DMS53 treated with DMSO at 0.1 percent for 48 hours (cell line): ENCODE results near the gene PLS1.
A peak's percentile ranks its signal among the peaks of the same experiment; 100 is the strongest.
"Not testable (repeated sequence)": the region's sequence is repeated elsewhere in the genome, so short reads cannot be mapped to it uniquely, and the experiment has no call there.

Experiments used
- DNase-seq: peaks from one replicate; lab custom pipeline; 2025; ENCODE audit not compliant: unreplicated experiment; lab: John Stamatoyannopoulos, UW

Gene PLS1

DNA sequence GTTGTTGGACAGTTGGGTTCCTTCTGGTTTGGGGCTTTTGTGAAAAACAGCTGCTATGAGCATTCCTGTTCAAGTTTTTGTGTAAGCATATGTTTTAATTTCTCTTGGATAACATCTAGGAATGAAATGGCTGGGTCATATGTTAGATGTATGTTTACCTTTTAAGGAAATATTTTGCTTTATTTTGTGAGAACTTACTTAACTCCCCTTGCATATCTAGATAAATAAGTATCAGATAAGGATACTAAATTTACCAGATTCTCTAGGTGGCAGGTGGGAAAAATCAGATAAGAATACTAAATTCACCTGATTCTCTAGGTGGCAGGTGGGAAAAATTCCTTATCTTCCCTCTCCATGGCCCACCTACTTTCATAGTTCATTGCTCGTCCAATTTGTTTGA, 1.1 kb upstream of the PLS1 start:
- DNase-seq: no peak

DNA sequence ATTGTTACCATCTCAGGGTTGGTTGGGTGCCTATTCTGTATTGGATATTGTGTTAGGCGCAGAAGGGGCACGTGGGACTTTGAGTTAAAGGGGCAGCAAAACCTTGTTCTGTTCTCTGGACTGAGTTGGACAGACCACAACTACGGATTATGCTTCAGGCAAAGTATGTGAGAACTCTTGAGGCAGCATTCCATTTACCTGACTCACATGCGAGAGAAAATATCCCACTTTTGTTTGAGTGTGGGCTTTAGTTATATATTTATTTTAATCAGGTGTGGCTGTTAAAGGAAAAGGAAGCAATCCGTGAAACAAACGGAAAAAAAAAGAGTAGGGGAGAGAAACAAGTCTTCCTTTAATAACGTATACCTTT, 627 bp upstream of the PLS1 start:
- no peak for DNase-seq

DNA sequence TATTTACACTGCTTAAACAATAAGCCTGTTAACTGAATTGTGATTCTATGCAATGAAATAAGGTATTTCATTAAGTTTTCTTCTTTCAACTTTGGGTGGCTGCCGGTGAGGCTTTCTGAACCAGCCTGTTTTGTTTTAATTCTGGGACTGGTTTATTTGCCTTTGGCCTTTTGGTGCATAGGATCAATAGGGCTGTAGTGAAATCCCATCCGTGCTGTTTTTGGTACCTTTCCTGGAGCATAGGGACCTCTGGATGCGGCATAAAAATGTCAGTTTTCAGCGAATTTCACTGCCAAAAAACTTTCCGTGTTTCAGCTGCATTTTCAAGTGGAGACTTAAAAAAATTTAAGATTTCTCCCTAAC, 514 bp downstream of the PLS1 start:
- peak; percentile 39 for DNase-seq

DNA sequence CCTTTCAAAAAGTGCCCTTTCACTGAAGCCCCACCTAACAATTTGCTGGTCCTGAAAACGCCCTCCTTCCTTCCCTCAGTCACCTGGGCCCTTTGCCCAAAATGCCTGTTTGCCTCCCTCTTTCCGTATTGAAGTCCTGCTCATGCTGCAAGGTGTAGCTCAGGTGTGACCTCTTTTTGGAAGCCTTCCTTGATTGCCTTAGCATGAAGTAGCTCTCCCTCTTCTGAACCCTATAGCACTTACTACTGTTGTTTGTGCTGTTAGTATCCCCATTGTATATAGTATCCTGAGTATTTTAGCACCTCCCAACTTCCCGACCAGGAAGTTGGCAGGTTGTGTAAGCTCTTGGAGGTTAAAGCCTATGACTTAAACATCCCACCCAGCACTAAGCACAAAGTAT, 1.7 kb downstream of the PLS1 start:
- no peak for DNase-seq

DNA sequence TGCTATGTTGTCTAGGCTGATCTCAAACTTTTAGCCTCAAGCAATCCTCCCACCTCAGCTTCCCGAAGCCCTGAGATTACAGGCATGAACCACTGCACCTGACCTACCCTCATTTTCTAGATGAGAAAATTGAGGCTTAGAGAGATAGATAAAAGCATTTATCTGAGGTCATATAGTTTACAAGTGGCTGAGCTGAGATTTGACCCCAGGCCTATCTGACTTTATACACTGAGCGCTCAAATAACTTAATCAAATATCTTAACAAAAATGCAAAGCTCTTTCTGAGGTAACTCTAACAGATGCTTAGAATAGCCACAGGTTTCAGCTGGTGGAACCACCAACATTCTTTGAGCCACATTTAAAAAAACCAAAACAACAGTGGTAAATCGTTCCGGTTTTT, 5.5 kb downstream of the PLS1 start:
- DNase-seq: no peak

DNA sequence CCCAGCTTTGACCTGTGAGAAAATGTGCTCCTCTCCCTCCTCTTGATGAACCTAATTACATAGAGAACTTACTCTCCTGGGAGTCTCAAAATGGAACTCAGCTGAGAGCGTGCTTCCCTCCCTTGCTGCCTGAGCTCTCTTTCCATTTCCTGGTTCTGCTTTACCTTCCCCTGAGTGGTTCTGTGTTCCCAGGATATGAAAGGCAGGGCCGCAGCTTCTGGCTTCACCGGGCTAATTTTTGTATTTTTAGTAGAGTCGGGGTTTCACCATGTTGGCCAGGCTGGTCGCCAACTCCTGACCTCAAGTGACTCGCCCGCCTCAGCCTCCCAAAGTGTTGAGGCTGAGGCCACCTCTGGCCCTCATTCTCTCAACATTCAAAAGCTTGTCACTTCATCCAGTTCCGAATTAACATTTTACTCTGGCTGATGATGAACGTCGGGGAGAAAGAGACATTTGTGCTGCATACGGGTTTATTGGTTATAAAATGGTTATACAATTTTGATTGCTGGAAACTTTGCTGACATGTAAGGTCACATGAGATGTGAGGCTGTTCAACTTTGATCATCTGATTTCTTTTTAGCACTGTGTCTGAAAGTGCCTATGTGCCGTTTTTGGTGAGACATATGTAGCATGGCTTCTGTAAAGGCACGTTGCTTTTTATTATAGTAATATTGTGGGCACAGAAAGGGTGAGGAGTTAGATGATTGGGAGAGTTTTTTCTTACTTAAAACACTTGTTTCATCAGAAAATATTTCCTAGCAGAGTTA, 6.6 kb downstream of the PLS1 start:
- DNase-seq: no peak

DNA sequence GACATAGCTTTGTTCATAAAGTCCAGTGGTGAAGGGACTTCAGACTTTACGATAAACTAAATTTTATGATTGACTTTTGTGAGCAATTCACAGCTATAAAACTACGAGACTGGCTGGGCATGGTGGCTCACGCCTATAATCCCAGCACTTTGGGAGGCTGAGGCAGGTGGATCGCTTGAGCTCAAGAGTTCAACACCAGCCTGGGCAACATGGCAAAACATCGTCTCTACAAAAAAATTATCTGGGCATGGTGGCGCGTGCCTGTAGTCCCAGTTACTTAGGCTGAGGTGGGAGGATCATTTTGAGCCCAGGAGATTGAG, 7.2 kb downstream of the PLS1 start:
- DNase-seq: not testable (repeated sequence)

DNA sequence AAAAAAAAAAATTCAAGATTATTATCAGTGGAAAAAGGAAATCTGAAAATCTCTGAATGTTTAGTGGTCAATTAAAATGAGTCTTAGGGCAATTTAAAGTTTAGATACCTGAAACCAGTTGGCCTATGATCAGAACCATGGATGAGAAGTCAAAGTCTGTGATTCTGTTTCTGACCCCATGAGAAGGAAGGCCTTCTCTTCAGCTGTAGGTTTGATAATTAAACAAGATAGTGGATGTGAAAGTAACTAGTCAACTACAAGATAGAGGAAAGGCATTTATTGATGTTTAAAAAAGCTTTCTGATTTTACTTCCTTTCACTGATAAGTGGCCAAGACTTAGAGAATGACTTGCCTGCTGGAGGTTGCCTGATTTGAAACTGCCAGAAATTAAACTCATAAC, 8.7 kb downstream of the PLS1 start:
- DNase-seq: no peak

DNA sequence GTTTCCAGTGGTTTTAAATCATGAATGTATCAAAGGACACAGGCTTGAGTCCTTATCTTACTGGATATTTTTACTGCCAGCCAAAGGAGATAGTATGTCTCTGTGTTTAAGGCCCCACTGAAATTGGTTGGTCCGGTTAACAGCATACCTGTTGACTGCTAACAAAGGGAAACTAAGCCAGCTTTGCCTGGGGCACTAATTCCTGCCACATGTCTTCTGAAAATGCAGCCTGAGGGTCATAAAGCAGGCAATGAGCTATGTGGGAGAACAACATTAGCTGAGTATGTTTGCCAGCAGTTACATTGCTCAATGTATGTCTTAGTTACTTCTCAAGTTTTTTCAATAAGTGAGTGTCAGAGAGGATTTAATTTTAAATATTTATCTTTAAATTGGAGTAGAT, 12.4 kb downstream of the PLS1 start:
- DNase-seq: no peak

DNA sequence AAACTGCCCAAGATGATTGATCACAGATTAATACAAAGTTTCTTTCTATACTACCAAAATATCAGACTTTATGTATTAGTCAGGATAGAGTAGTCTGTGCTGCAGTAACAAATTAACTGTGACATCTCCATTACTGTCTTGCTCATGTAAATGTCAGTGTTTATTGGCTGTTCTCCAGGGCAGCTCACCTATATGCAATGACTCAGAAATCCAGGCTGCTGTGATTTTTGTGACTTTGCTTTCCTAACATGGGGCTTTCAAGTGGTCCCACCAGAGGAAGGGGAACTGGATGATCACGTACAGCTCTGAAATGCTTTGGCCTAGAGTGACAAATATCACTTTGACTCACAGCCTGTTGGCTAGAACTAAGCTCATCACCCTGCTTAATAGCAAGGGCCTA, 12.9 kb downstream of the PLS1 start:
- no peak for DNase-seq

DNA sequence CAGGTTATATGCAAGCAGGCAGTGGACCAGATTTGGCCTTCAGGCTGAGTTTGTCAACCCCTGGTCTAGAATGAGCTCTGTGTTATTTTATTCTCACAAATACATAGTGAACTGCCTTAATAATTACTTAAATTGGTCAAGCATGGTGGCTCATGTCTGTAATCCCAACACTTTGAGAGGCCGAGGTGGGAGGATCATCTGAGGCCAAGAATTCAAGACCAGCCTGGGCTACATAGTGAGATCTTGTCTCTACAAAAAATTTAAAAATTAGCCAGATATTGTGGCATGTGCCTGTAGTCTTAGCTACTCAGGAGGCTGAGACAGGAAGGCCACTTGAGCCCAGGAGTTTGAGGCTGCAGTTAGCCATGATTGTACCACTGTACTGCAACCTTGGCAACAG, 15.0 kb downstream of the PLS1 start:
- no peak for DNase-seq

DNA sequence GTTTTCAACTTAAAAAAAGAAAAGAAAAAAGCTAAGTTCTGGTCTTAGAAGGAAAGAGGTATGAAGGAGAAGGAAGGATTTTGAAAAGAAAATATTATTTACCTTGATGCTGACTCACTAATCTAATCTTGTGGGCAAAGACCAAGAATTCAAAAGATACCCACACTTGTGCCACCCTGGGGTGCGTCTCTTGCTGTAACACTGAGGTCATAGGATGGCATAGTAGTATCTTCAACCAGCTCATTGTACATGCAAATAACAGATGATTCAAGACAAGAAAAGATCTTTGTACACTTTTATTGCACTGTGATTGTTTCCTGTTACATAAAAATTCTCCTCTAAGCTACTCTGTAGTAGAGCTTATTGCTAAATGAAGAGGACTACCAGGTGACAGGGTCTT, 17.3 kb downstream of the PLS1 start:
- DNase-seq: no peak

DNA sequence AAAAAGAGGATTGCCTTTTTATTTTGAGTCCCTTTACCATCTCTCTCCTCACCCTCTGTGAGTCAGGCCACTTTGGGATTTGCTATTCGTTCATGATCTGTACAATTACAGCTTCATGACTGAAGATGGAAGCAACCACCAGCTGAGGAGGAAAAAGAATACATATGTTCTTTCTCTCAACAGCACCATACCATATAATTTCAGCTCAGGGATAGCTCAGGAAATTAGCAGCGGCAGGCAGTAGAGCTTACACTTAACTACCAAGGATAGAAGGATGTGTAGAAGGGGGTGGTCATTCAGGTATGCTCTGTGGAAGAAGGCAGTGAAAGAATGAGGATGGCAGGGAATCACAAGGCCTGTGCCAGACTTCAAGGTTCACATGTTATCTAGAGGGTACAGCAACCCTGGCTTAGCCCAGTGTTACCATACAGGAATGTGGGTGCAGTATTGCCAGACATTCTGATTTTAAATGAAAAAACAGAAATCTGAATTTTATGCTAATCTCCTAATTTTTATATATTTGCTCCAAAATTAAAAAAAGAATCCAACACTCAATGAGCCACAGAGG, 17.9 kb downstream of the PLS1 start:
- DNase-seq: no peak

DNA sequence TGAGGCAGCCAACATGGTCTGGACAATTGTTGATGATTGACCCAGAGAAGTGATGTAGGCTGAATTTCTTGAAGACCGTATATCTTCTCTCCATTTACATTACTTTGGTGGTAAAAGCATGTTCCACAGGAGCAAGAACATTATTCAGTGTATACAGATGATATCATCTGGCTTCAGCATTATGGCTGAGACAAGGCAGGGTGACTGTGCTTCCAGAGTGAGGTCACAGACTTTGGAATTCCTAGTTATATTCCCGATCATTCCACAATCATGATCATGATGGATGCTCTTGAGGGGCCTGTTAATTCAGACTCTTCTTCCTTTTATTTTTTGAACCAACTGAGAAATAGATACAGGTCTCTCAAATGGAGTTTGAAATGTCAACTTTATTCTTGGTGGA, 19.0 kb downstream of the PLS1 start:
- no peak for DNase-seq

DNA sequence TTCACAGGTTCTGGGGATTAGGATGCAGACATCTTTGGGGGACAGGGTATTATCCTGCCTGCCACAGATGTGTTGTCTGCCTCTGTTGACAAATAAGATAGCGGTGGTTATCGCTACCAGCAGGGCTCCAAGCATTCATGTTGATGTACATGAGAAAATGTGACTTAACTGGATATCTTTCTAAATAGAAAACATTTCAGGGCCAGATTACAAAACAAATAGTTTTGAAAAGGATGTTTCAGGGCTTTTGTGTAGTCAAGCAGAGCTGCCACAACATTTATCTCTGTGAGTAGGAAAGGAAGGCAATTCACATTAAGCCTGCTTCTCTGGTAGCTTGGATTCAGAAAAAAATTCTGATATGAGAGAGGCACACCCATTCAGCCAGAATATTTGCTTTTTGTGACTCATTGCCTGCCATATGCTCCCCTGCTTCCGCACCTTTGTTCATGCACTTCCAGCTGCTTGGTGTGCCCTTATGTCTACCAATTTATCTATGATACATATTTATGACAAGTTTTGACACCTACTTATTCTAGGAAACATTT, 22.8 kb downstream of the PLS1 start:
- DNase-seq: peak; percentile 96

DNA sequence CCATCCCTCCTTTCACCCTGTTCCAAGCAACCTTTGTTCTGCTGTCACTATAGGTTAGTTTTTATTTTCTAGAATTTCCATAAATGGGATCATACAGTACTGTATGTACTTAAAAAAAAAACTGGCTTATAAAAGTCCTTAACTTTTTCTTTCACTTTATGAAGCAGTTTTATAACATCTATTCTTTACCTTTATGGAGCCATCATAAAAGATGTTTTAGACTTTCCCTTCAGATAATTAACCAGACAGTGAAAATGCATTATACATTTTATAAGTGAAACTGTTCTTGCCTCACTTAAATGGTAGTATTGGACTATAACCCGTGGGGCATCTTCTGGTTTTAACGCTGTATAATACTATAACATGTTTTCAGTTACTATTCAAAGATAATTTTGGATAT, 26.2 kb downstream of the PLS1 start:
- DNase-seq: no peak

DNA sequence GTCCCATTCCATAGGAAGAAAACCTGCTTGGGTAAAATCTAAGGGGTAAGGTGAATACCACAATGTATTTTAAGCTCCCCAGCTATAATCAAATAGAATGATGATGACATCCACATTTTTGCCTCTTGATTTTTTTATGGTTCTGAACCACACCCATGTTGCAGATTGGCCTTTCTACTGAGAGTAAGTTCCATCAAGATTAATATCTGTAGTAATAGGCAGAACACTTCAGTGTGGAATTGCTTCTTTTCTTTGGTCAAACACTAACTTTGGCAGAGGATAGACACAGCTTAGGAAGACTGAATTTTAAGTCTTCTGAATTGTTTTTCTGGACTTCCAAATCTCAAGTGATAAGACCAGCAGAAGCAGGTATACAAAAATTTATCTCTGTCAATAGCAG, 27.0 kb downstream of the PLS1 start:
- no peak for DNase-seq

DNA sequence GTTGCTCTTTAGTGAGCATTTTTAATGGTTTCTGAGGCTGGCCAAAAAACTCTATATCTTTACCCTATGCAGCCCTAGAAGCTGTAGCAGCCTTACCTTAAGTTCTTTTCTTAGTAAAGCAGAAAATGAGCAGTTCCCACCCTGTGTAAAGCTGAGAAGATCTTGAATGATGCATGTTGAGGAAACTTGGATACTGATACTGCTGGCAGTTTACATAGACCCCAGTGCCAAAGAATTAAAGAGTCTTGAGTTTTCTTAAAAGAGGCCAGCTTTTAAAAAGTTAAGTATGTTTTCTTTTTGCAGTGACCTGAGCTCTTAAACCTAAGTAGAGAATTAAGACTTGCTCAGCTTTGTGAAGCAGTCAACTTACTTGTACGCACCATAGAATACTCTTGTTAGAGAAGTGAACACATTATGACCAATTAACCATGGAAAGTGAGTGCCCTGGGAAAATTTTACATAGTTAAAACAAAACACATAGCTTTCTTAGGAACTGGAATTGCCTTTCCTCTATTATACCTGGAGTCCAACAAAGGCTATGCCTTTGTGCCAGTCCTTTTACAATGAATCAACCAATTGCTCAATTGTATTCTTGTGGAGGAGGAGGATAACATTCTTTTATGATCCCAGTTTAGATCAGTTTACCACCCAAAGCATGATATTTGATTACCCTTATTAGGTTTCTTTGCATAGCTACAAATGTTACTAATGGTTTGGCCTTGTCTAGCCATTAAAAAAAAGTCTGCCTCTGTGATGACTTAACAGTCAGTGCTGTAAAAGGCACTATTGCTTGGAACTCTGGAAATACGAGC, 28.4 kb downstream of the PLS1 start:
- no peak for DNase-seq

DNA sequence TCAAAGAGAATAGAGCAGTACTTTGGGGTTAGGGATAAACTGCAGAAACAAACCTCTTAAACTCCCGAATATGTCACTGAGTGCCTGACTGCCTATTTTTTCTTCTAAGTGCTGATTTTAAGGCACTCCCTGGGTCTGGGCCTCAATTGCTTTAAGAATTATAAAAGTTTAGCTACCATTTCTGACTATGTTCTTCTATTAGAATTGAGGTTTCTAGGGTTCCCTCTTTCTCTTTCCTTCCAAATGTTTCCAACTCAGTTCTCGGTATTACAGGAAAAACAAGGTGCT, 28.9 kb downstream of the PLS1 start:
- DNase-seq: no peak

DNA sequence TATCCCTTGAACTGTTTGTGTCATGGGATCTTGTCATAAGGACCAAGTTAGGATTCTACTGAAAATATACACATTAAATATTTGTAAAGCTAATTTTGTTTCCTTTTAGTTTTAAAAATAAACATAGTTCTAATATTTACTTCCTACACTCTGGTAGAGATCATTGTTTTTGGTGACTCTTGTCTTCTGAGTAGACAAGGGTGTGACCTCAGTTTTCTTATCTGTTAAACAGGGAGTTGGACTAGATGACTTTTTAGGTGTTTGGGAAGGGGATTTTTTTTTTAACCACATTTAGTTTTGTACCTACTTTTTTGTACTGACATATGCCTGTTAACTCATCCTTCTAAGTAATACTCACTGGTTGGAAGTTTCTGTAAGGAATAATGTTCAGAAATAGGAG, 30.8 kb downstream of the PLS1 start:
- DNase-seq: no peak

DNA sequence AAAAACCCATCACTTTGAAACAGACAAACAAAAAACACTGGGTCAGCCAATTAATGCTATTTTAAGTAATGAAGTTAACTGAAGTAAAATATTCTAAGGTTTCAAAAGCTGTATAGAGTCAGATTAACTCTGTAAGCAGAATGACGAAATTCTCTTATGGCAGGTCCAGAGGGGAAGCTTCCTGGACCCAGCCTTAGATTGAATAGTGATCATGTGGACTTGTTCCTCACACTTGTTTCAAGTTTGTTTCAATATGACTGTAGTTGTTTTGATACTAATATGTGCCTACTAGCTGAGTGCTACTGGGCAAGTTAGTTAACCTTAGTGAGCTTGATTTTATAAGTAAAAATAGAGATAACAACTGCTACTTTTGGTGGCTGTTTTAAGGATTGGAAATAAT, 32.6 kb downstream of the PLS1 start:
- no peak for DNase-seq

DNA sequence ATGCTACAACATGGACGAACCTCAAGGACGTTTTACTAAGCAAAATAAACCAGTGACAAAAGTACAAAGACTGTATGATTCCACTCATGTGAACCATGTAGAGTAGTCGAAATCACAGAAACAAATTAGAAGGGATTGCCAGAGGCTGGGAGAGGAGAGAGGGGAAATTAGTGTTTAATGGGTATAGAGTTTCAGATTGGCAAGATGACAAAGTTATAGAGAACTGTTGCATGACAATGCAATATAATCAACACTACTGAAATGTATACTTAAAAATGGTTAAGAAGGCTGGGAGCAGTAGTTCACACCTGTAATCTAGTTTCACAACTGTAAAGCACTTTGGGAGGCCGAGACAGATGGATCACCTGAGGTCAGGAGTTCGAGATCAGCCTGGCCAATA, 36.9 kb downstream of the PLS1 start:
- no peak for DNase-seq

DNA sequence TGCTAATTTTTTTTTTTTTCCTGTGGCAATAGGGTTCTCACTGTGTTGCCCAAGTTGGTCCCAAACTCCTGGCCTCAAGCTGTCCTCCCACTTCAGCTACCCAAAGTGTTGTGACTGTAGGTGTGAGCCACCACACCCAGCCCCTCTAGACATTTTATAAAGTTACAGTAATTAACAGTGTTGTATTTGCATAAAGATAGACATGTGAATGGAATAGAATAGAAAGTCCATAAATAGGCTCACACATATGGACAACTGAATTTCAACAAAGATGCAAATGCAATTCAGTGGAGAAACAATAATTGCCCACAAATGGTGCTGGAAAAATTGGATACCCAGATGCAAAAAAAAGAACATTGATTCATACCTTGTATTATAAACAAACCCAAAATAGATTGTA, 39.9 kb downstream of the PLS1 start:
- DNase-seq: no peak
